Measurements from ENCODE around the gene ADGRG6.

DNA sequence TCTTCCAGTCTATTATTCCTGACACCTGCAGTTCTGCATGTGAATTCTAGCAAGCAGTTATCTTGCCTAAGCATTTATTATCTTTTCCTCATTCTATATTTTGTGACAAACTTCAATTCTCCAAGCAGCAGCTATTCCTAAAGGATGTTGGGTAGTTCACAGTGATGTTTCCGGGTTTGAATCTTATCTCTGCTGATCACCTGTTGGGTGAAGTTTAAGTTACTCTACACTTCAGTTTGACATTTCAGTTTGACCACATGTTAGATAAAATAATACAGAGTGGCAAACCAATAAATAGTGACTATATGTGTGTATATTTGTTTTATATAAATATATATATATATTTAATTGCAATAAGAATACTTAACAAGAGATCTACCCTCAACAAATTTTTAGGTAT, 168.6 kb downstream of the ADGRG6 start:
- TF ChIP-seq, protein P1, sequence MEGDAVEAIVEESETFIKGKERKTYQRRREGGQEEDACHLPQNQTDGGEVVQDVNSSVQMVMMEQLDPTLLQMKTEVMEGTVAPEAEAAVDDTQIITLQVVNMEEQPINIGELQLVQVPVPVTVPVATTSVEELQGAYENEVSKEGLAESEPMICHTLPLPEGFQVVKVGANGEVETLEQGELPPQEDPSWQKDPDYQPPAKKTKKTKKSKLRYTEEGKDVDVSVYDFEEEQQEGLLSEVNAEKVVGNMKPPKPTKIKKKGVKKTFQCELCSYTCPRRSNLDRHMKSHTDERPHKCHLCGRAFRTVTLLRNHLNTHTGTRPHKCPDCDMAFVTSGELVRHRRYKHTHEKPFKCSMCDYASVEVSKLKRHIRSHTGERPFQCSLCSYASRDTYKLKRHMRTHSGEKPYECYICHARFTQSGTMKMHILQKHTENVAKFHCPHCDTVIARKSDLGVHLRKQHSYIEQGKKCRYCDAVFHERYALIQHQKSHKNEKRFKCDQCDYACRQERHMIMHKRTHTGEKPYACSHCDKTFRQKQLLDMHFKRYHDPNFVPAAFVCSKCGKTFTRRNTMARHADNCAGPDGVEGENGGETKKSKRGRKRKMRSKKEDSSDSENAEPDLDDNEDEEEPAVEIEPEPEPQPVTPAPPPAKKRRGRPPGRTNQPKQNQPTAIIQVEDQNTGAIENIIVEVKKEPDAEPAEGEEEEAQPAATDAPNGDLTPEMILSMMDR (IDR thresholded peaks at IDR 0.05), result no peak
- TF ChIP-seq POLR2A (IDR thresholded peaks at IDR 0.05), result no peak
